GM18520 (cell line): ENCODE measurements around the gene TEX264.
A peak's percentile ranks its signal among the peaks of the same experiment; 100 is the strongest.
"Not testable (repeated sequence)": the region's sequence is repeated elsewhere in the genome, so short reads cannot be mapped to it uniquely, and the experiment has no call there.

ENCODE experiments used
- ATAC-seq: cut with Tn5 transposase; IDR thresholded peaks from one replicate; pipeline ENCODE4 v1.9.1; 2021; ENCODE audit not compliant: unreplicated experiment

TEX264 gene, protein sequence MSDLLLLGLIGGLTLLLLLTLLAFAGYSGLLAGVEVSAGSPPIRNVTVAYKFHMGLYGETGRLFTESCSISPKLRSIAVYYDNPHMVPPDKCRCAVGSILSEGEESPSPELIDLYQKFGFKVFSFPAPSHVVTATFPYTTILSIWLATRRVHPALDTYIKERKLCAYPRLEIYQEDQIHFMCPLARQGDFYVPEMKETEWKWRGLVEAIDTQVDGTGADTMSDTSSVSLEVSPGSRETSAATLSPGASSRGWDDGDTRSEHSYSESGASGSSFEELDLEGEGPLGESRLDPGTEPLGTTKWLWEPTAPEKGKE

GRCh38 chr3:51670823-51671733 lies at the start of gene TEX264:
Gene TEX264 (plus strand): TSS chr3:51671252. CDS start chr3:51674305, 3,053 bp downstream.
- peak; percentile 77 for ATAC-seq

DNA sequence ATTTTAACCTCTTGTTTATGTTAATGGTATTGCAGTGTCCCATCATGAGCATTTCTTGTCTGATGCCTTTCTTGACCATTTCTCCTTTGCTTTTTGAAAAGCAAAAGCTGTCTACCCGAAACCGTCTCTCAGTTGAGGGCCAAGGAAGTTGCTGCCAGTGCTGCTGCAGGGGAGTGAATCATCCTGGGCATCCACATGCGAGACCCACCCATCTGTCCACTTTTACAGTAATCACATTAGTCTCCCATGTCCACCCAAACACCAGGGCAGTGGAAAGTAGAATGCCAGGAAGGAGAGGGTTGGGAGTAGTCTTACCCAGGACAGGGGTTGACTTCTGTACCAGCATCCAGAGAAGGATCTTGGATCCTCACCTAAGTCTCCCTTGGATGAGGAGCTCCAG lies 48.6 kb upstream of the TEX264 start:
- ATAC-seq: no peak

- no peak for ATAC-seq
These were observed 48.2 kb upstream of the TEX264 start for GRCh38 chr3:51622868-51623267.

GRCh38 chr3:51630513-51630912 lies 40.5 kb upstream of the TEX264 start:
- no peak for ATAC-seq

DNA sequence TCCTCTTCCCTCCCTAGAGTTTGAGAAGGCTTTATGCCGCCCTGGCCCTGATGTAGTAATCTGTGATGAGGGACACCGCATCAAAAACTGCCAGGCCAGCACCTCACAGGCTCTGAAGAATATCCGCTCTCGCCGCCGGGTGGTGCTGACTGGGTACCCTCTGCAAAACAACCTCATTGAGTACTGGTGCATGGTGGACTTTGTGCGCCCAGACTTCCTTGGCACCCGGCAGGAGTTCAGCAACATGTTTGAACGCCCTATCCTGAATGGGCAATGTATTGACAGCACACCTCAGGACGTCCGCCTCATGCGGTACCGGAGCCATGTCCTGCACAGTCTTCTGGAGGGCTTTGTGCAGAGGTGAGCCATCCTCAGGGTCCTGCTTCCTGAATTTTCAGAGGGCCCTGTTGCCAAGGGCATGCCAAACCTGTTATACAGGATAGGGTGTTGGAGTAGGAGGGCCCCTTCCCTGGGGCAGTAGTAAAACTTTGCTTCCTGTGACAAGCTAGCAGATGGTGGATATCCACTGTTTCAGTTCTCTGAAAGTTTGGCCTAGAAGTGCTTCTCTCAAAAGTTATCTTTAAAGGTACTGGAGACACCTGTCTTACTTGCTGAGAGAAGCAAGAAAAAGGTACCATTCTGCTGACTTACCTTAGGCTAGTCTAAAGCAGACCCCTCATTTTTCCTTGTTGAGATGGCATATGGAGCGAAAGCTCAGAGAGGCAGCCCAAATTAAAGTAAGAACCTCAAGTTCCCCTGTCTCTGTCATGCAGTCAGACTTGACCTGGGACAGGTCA lies 33.7 kb upstream of the TEX264 start:
- no peak for ATAC-seq

GRCh38 chr3:51637941-51638471 lies 33.0 kb upstream of the TEX264 start:
- ATAC-seq: no peak

- no peak for ATAC-seq
These were observed 28.6 kb upstream of the TEX264 start for GRCh38 chr3:51642462-51642861.

DNA sequence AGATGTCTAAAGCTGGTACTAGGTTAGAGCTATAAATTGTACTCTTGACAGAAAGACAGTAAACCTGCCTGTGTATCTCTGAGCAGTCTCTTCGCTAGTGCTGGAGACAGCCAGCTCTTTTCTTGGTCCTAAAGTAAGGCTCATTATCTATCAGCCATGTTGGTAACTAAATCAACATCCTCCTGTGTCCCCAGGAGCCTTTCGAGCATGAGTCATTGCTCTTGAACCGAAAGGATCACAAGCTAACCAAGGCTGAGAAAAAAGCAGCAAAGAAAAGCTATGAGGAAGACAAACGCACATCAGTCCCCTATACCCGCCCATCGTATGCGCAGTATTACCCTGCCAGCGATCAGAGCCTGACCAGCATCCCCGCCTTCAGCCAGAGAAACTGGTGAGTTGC lies 25.0 kb upstream of the TEX264 start:
- ATAC-seq: no peak

DNA sequence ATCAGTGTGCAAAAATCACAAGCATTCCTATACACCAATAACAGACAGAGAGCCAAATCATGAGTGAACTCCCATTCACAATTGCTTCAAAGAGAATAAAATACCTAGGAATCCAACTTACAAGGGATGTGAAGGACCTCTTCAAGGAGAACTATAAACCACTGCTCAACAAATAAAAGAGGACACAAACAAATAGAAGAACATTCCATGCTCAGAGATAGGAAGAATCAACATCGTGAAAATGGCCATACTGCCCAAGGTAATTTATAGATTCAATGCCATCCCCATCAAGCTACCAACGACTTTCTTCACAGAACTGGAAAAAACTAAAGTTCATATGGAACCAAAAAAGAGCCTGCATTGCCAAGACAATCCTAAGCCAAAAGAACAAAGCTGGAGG lies 18.9 kb upstream of the TEX264 start:
- ATAC-seq: not testable (repeated sequence)

DNA sequence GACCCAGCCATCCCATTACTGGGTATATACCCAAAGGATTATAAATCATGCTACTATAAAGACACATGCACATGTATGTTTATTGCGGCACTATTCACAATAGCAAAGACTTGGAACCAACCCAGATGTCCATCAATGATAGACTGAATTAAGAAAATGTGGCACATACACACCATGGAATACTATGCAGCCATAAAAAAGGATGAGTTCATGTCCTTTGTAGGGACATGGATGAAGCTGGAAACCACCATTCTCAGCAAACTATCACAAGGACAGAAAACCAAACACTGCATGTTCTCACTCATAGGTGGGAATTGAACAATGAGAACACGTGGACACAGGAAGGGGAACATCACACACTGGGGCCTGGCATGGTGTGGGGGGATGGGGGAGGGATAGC lies 17.6 kb upstream of the TEX264 start:
- ATAC-seq: not testable (repeated sequence)

DNA sequence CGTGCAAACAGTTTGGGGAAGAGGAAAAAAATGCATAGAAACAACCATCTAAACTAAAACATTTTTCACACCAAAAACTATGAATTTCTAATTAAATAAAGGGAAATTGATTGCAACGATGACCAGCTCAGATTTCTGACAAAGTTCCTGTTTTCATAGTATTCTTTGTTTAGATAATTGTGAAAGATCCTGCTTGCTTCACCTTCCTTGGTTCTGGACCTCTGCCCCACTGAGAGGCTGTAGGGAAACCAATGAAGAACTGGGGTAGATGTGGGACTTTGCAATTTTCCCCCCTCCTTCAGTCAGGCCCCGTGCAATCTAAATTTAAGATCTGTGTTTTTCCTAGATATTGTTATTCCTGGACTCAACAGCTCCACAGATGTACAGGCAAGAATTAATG lies 13.8 kb upstream of the TEX264 start:
- ATAC-seq: no peak

GRCh38 chr3:51659942-51660341 lies 11.1 kb upstream of the TEX264 start:
- ATAC-seq: no peak

DNA sequence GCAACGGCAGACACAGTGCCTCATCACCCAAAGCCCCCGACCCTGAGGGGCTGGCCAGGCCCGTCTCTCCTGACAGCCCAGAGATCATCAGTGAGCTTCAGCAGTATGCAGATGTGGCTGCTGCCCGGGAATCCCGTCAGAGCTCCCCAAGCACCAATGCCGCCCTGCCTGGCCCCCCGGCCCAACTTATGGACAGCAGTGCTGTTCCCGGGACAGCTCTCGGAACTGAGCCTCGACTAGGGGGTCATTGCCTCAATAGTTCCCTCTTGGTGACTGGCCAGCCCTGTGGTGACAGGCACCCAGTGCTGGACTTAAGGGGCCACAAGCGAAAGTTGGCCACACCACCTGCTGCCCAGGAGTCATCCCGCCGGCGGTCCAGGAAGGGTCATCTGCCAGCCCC lies 8.6 kb upstream of the TEX264 start:
- no peak for ATAC-seq

DNA sequence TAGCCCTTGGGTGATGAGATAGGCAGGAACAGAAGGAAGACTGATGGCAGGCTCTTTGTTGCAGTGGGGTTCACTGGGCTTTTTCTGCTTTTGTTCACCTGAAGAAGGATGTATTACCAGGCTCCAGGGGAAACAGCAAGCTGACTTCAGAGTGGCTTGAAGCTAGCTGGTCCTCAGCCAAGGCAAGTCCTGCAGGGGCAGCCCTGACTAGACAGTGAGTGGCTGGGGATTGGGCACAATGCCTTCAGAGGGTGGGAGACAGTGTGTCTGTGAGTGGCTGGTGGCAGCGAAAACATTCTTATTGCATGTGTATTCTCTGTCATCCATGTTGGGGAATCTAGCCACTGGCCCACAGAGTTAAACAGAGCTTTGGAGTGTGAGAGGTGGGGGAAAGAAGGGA lies 2.3 kb upstream of the TEX264 start:
- no peak for ATAC-seq

- no peak for ATAC-seq
These were observed 1.6 kb upstream of the TEX264 start for GRCh38 chr3:51669241-51670052.

DNA sequence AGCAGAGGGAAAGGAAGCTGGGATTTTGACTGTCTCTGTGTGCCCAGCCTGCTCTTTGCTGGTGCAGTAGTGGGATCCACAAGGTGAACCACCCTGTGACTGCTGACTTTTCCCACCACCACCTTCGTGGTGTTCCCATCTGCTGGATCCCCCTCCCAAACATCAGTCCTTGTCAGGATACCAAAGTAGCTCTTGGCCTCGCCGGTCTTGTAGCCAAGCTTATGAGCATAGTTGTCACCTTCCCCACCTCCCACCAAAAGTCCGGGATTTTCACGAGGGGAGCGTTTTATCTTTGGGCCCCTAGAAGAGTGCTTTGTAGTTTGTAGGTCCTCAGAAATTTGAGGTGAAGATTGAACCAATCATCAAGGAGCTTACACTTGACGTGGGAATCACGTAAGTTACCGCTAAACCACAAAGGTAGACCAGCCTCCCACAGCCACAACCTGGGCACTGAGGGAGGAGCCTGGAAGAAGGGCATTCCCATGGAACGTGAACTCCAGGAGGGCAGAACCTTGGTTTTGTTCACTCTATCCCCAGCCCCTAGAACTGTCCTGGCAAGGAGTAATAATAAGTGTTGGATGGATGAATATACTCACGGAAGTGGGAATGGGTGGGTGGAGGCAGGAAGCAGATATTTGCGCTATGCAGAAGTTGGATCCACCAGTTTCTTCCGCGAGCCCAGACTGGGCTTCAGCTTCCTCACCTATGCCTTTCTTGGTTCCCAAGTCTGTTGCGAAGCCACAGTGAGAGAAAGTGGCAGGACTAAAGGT lies 814 bp upstream of the TEX264 start:
- no peak for ATAC-seq

- ATAC-seq: peak; percentile 18
These were observed 853 bp downstream of the TEX264 start for GRCh38 chr3:51671734-51672475.

- ATAC-seq: no peak
These were observed 2.2 kb downstream of the TEX264 start for GRCh38 chr3:51673181-51673801.
